ENCODE results near the gene TOM1L2.
"Not testable (repeated sequence)": the region's sequence is repeated elsewhere in the genome, so short reads cannot be mapped to it uniquely, and the experiment has no call there.

The TOM1L2 gene

DNA sequence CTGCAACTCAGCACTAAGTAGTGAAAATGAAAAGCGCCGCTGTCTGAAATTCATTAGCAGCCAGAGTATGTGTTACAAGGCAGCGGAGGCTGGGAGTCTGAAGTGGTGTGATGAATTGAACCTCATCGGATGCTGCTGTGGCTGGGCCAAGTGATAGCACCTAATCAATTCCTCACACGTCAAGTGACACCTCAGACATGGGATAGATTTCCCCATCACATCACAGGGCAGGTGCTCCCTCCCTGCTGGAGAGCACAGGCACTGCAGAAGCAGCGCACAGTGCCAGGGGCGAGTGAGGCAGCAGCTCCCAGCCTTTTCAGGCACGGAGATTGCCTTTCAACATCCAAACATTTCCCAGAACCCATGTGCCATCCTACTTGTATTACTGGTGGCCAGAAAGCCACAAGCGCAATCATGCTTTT, 32.7 kb upstream of the TOM1L2 start:
- no peak overlapping the region for H3K4me3 Mint-ChIP-seq
- H3K9me3 Mint-ChIP-seq, result no peaks in the 10 kb centered on the region
- H3K36me3 Mint-ChIP-seq, result peaks cover 21% of the 10 kb centered on the region
- no peak for ATAC-seq
- H3K27ac Mint-ChIP-seq, result no peak overlapping the region
- H3K27me3 Mint-ChIP-seq, result no peaks in the 10 kb centered on the region
- peaks cover 7% of the 10 kb centered on the region for H3K4me1 Mint-ChIP-seq

DNA sequence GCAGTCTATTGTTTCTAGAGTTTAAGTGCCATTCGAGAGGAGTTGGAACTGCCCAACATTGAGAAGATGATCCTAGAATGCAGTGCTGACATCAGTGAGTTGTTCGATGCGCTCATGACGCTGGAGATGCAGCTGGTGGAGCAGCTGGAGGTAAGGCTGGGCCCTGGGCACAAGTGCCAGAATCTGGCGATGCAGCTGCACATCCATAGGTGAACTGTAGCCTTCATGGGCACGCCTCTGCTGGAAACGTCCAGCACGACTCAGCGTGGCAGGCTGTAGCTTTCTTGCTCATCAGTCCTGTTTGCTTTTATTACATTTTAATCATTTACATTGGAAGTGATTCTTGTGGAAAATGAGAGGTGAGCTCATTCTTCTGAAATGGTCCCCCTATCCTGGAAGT, 32.1 kb upstream of the TOM1L2 start:
- H3K27ac Mint-ChIP-seq, result no peak overlapping the region
- H3K36me3 Mint-ChIP-seq, result peaks cover 17% of the 10 kb centered on the region
- H3K4me3 Mint-ChIP-seq, result no peak overlapping the region
- H3K27me3 Mint-ChIP-seq, result no peaks in the 10 kb centered on the region
- H3K4me1 Mint-ChIP-seq, result peaks cover 7% of the 10 kb centered on the region
- no peaks in the 10 kb centered on the region for H3K9me3 Mint-ChIP-seq
- no peak for ATAC-seq

DNA sequence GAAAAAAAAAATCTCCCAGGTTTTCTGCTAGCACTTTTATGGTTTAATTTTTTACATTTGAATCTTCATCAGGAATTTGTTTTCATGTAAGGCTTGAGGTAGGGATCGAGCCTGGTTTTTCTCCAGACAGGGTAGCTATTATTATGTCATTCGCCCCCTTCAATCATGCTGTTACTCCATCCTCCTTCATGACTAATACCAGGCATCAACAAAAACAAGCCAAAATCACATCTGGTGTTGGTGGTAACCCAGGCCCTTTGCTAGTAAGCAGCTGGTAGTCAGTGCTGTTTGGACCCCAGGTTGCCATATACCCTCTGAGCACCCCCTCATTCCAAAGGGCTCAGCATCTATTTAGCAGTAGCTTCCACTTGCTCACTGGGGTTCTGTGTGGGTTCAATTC, 30.0 kb upstream of the TOM1L2 start:
- H3K4me3 Mint-ChIP-seq, result no peak overlapping the region
- no peak overlapping the region for H3K27ac Mint-ChIP-seq
- H3K36me3 Mint-ChIP-seq, result peaks cover 10% of the 10 kb centered on the region
- H3K9me3 Mint-ChIP-seq, result no peaks in the 10 kb centered on the region
- H3K27me3 Mint-ChIP-seq, result no peaks in the 10 kb centered on the region
- no peak for ATAC-seq
- peaks cover 7% of the 10 kb centered on the region for H3K4me1 Mint-ChIP-seq

GRCh38 chr17:18000030-18000408, 27.8 kb upstream of the TOM1L2 start:
- Mint-ChIP-seq H3K4me3 (no peak overlapping the region), H3K27ac (no peak overlapping the region), H3K9me3 (no peaks in the 10 kb centered on the region), H3K36me3 (no peaks in the 10 kb centered on the region), H3K27me3 (no peaks in the 10 kb centered on the region), H3K4me1 (peaks cover 7% of the 10 kb centered on the region)
- no peak for ATAC-seq

- no peaks in the 10 kb centered on the region for H3K9me3 Mint-ChIP-seq
- ATAC-seq, result no peak
- no peak overlapping the region for H3K4me3 Mint-ChIP-seq
- H3K4me1 Mint-ChIP-seq, result peaks cover 7% of the 10 kb centered on the region
- H3K27ac Mint-ChIP-seq, result no peak overlapping the region
- no peaks in the 10 kb centered on the region for H3K27me3 Mint-ChIP-seq
- no peaks in the 10 kb centered on the region for H3K36me3 Mint-ChIP-seq
These were observed 27.3 kb upstream of the TOM1L2 start for GRCh38 chr17:17999364-18000029.

DNA sequence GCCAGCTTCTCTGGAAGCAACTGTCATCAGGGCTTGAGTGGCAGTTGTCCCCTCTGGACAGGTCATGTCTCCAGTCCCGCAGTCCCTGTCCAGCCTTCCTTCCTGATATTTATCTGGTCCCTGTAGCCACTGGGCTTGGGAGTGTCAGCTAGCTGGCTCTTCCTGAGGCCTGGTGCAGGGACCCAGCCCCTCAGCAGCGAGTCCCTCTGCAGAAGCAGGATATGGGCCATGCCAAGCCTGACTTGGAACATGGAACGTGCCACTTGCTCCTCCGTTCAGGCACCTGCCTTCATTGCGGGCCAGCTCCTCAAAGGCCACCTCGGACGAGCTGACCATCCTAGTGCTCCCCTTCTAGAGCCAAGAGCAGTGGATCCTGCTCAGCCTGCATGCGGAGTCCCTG, 26.7 kb upstream of the TOM1L2 start:
- Mint-ChIP-seq H3K4me1 (peaks cover 7% of the 10 kb centered on the region), H3K27ac (no peak overlapping the region), H3K4me3 (no peak overlapping the region), H3K36me3 (no peaks in the 10 kb centered on the region), H3K27me3 (no peaks in the 10 kb centered on the region), H3K9me3 (no peaks in the 10 kb centered on the region)
- no peak for ATAC-seq

GRCh38 chr17:17995887-17996286, 23.7 kb upstream of the TOM1L2 start:
- not testable (repeated sequence) for H3K4me1 Mint-ChIP-seq, H3K27me3 Mint-ChIP-seq, ATAC-seq, H3K4me3 Mint-ChIP-seq, H3K9me3 Mint-ChIP-seq, H3K36me3 Mint-ChIP-seq, H3K27ac Mint-ChIP-seq

DNA sequence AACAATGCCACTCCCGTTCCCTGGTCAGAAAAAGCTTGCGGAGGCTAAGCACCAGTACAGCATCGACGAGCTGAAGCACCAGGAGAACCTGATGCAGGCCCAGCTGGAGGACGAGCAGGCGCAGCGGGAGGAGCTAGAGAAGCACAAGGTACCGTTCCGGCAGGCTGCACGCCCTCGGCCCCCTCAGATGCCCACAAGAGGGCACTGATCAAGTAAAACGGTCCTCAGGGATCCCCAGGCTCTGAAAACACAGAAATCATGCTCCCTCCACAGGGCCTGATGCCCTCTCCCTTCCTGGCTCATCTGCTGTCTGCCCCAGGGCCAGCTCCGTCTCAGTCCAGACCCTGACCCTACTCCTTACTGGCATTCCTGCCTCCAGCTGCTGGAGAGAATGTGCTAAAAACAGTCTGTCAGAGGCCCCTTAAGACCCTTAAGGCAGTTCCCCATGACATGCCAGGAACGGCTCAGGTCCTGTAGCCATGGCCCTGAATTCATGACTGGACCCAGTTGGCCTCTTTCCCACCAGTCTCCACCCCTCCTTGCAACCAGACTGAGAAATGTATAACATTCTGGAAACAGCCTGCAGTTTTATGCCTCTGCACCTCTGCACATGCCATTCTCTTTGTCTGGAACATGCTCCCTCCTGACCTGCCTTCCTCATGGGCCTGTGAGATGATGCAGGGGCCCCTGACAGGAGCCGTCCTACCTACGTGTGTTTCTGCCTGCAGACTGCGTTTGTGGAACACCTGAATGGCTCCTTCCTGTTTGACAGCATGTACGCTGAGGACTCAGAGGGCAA, 22.3 kb upstream of the TOM1L2 start:
- Mint-ChIP-seq H3K4me3 (no peak overlapping the region), H3K9me3 (no peaks in the 10 kb centered on the region), H3K27ac (no peak overlapping the region), H3K27me3 (no peaks in the 10 kb centered on the region), H3K4me1 (no peaks in the 10 kb centered on the region), H3K36me3 (no peaks in the 10 kb centered on the region)
- ATAC-seq, result no peak

DNA sequence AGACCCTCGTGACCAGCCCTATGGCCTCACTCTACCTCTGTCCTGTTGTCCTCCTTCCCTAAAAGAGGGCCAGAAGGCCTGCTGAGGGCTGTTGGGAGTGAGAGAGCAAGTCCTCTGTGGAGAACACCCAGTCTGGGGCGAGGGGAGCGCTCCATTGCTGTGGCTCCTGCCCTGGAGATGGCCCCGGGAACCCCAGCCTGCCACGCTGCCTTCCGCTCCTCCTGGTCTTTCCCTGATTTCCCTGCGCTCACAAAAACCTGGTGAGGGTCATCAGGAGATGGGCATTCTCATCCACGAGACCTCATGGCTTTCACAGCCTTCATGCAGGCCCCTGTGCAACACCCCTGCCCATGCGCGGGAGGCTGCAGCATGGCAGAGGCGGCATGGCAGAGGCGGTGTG, 21.7 kb upstream of the TOM1L2 start:
- Mint-ChIP-seq H3K36me3 (no peaks in the 10 kb centered on the region), H3K4me1 (no peaks in the 10 kb centered on the region), H3K4me3 (no peak overlapping the region), H3K9me3 (no peaks in the 10 kb centered on the region), H3K27me3 (no peaks in the 10 kb centered on the region), H3K27ac (no peak overlapping the region)
- ATAC-seq, result no peak

- no peak for ATAC-seq
- Mint-ChIP-seq H3K36me3 (no peaks in the 10 kb centered on the region), H3K9me3 (no peaks in the 10 kb centered on the region), H3K27ac (no peak overlapping the region), H3K4me3 (no peak overlapping the region), H3K27me3 (no peaks in the 10 kb centered on the region), H3K4me1 (no peaks in the 10 kb centered on the region)
These were observed 21.2 kb upstream of the TOM1L2 start for GRCh38 chr17:17993366-17993765.

- Mint-ChIP-seq H3K4me3 (no peak overlapping the region), H3K27ac (no peak overlapping the region), H3K4me1 (no peaks in the 10 kb centered on the region), H3K27me3 (no peaks in the 10 kb centered on the region), H3K36me3 (no peaks in the 10 kb centered on the region), H3K9me3 (no peaks in the 10 kb centered on the region)
- ATAC-seq, result no peak
These were observed 18.1 kb upstream of the TOM1L2 start for GRCh38 chr17:17990282-17990681.

DNA sequence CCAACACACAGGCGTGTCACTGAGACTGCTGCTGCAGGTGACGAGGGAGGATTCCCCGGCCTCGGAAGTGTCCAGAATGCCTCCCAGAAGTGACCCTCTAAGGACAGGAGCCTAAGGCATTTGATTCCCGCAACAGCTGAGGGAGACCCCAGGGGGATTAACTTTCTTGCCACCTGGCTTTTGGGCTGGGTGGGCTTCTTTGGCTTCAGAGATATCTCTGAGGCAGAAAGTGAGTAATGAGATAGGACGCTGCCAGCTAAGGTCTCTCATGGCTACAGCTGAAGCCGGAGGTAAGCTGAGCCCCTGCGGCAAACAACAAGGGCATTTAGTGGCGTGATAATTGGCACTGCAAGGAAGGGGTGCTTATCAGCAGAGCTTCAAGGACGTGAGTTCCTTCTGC, 17.4 kb upstream of the TOM1L2 start:
- Mint-ChIP-seq H3K27me3 (no peaks in the 10 kb centered on the region), H3K9me3 (no peaks in the 10 kb centered on the region), H3K4me3 (no peak overlapping the region), H3K27ac (no peak overlapping the region), H3K4me1 (no peaks in the 10 kb centered on the region), H3K36me3 (no peaks in the 10 kb centered on the region)
- ATAC-seq, result no peak

GRCh38 chr17:17989081-17989480, 16.9 kb upstream of the TOM1L2 start:
- ATAC-seq, result no peak
- Mint-ChIP-seq H3K27ac (no peak overlapping the region), H3K4me1 (no peaks in the 10 kb centered on the region), H3K27me3 (no peaks in the 10 kb centered on the region), H3K9me3 (no peaks in the 10 kb centered on the region), H3K36me3 (no peaks in the 10 kb centered on the region), H3K4me3 (no peak overlapping the region)

DNA sequence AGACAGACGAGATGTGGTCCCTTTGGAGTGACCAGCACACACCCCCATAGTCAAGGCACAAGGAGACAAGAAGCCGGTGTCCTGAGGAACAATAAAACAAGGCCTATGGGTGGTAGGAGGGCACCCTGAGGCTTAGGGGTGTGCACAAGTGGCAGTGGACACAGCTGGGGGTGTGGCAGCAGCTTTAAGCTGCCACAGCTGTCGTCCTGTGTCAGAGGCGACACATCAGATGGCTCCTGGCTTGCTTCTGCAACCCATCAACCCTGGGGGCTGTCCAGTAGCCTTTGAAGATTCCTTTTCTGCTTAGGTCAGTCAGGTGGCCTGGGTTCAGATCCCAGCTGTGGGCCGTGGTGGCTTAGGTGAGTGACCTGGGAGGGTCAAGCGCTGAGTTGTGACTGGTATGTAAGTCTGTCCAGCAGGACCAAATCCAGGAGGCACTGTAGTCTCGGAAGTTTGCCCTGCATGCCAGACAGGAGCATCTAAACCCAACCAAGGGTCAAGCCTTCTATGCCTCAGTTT, 16.3 kb upstream of the TOM1L2 start:
- ATAC-seq, result no peak
- Mint-ChIP-seq H3K27ac (no peak overlapping the region), H3K4me3 (no peak overlapping the region), H3K36me3 (no peaks in the 10 kb centered on the region), H3K4me1 (no peaks in the 10 kb centered on the region), H3K27me3 (no peaks in the 10 kb centered on the region), H3K9me3 (no peaks in the 10 kb centered on the region)

DNA sequence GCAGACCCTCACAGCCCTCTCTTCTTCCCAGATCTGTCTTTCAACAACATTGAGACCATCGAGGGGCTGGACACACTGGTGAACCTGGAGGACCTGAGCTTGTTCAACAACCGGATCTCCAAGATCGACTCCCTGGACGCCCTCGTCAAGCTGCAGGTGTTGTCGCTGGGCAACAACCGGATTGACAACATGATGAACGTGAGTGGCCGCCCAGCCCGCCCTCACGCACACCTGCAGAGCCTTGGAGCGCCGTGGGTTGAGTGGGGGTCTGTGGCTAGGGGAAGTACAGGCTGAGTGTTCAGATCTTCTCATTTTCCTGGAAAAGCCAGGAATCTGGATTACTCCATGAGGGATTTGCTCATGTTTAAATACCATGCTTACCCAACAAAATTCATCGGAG, 15.7 kb upstream of the TOM1L2 start:
- Mint-ChIP-seq H3K9me3 (no peaks in the 10 kb centered on the region), H3K27ac (no peak overlapping the region), H3K4me3 (no peak overlapping the region), H3K27me3 (no peaks in the 10 kb centered on the region), H3K36me3 (no peaks in the 10 kb centered on the region), H3K4me1 (no peaks in the 10 kb centered on the region)
- ATAC-seq, result no peak

Data from stimulated activated memory B cell treated with anti-CD40 and anti-IgM and Interleukin-4, amounts not matched to agents 10 μg/mL and 1 μg/mL and 100 μg/mL, for 72 hours (primary cell).